ENCODE measurements around the gene ANKRD36.
"Not testable (repeated sequence)": the region's sequence is repeated elsewhere in the genome, so short reads cannot be mapped to it uniquely, and the experiment has no call there.

Gene ANKRD36

GRCh38 chr2:97215025-97215424 lies 102.1 kb downstream of the ANKRD36 start:
- H3K27me3 ChIP-seq (ENCODE audit: insufficient read depth, low read length); H3K79me2 ChIP-seq (ENCODE audit: control insufficient read depth, insufficient read depth, low read length, unreplicated experiment); H3K4me3 ChIP-seq (ENCODE audit: low read depth, low read length); H3K36me3 ChIP-seq (ENCODE audit: insufficient read depth, low read length); H2AFZ ChIP-seq (ENCODE audit: low read length, unreplicated experiment); H3K27ac ChIP-seq (ENCODE audit: low read depth, low read length); H3K4me1 ChIP-seq (ENCODE audit: control insufficient read depth, insufficient read depth, low read length, unreplicated experiment): not testable (repeated sequence)

- H3K4me1 ChIP-seq (ENCODE audit: control insufficient read depth, insufficient read depth, low read length, unreplicated experiment); H3K79me2 ChIP-seq (ENCODE audit: control insufficient read depth, insufficient read depth, low read length, unreplicated experiment); H3K27me3 ChIP-seq (ENCODE audit: insufficient read depth, low read length); H3K27ac ChIP-seq (ENCODE audit: low read depth, low read length); H3K4me3 ChIP-seq (ENCODE audit: low read depth, low read length); H3K36me3 ChIP-seq (ENCODE audit: insufficient read depth, low read length); H2AFZ ChIP-seq (ENCODE audit: low read length, unreplicated experiment): not testable (repeated sequence)
Measured at GRCh38 chr2:97230848-97231585, 118.1 kb downstream of the ANKRD36 start.

GRCh38 chr2:97232981-97233380 lies 120.0 kb downstream of the ANKRD36 start:
- H3K27me3 ChIP-seq (ENCODE audit: insufficient read depth, low read length); H2AFZ ChIP-seq (ENCODE audit: low read length, unreplicated experiment); H3K79me2 ChIP-seq (ENCODE audit: control insufficient read depth, insufficient read depth, low read length, unreplicated experiment); H3K4me1 ChIP-seq (ENCODE audit: control insufficient read depth, insufficient read depth, low read length, unreplicated experiment); H3K27ac ChIP-seq (ENCODE audit: low read depth, low read length); H3K36me3 ChIP-seq (ENCODE audit: insufficient read depth, low read length); H3K4me3 ChIP-seq (ENCODE audit: low read depth, low read length): not testable (repeated sequence)

DNA sequence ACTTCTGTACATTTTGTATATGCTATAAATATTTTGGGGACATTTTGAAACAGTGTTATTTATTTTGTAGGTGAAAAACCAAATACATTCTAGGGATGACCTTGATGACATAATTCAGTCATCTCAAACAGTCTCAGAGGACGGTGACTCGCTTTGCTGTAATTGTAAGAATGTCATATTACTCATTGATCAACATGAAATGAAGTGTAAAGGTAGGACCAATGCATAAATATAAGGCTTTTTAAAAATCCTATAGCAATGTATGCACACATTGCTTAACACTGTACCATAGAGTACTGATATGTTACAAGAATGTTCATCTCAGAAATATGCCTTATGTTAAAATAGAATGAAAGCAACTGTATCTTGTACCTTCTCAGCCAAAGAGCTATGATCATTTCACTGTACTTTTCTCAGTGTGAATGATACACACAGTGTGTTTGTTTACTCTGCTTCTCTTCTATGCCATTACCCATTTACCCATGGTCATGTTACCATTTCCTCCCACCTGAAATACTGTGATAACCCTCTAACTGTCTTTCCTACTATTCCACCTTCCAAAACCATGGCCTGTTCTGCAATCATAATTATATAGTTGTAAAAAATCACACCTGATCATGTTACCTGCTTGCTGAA lies 120.8 kb downstream of the ANKRD36 start:
- H3K36me3 ChIP-seq (ENCODE audit: insufficient read depth, low read length); H3K79me2 ChIP-seq (ENCODE audit: control insufficient read depth, insufficient read depth, low read length, unreplicated experiment); H3K27me3 ChIP-seq (ENCODE audit: insufficient read depth, low read length); H2AFZ ChIP-seq (ENCODE audit: low read length, unreplicated experiment); H3K4me3 ChIP-seq (ENCODE audit: low read depth, low read length); H3K27ac ChIP-seq (ENCODE audit: low read depth, low read length); H3K4me1 ChIP-seq (ENCODE audit: control insufficient read depth, insufficient read depth, low read length, unreplicated experiment): not testable (repeated sequence)

DNA sequence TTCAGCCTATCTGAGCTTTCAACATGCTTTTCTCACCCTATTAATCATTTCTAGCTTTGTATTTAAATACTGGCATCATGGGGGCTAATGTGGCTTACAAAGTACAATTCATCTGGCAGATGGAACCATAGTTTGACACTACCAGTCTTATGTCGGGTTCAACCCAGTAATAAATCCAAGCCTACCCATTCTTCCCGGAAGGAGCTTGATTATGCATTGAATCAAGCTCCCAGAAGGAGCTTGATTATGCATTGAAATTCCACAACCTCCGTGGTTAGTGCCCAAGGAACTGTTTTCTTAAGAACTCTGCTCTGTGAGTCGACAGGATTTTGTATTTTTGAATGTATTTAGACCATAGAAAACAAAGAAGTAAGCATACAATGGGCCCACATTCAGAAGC lies 148.2 kb downstream of the ANKRD36 start:
- H3K4me3 ChIP-seq (ENCODE audit: low read depth, low read length); H3K27ac ChIP-seq (ENCODE audit: low read depth, low read length); H3K27me3 ChIP-seq (ENCODE audit: insufficient read depth, low read length); H3K4me1 ChIP-seq (ENCODE audit: control insufficient read depth, insufficient read depth, low read length, unreplicated experiment); H3K36me3 ChIP-seq (ENCODE audit: insufficient read depth, low read length); H2AFZ ChIP-seq (ENCODE audit: low read length, unreplicated experiment); H3K79me2 ChIP-seq (ENCODE audit: control insufficient read depth, insufficient read depth, low read length, unreplicated experiment): not testable (repeated sequence)

DNA sequence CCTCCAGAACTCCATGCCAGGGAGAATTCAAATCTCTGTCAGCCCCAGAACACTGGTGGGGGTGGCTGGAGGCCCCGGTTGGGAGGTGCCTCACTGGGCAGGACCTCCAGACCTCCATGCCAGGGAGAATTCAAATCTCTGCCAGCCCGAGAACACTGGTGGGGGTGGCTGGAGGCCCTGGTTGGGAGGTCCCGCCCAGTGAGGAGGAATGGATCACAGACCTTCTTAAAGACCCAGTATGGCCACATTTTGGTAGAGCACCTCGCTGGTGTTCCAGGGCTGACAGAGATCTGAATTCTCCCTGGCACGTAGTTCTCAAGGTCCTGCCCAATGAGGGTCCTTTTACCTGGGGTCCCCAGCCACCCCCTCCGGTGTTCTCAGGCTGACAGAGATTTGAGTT lies 153.5 kb downstream of the ANKRD36 start:
- not testable (repeated sequence) for H2AFZ ChIP-seq (ENCODE audit: low read length, unreplicated experiment); H3K27ac ChIP-seq (ENCODE audit: low read depth, low read length); H3K4me3 ChIP-seq (ENCODE audit: low read depth, low read length); H3K36me3 ChIP-seq (ENCODE audit: insufficient read depth, low read length); H3K4me1 ChIP-seq (ENCODE audit: control insufficient read depth, insufficient read depth, low read length, unreplicated experiment); H3K79me2 ChIP-seq (ENCODE audit: control insufficient read depth, insufficient read depth, low read length, unreplicated experiment); H3K27me3 ChIP-seq (ENCODE audit: insufficient read depth, low read length)

GRCh38 chr2:97267411-97268074 lies 154.6 kb downstream of the ANKRD36 start:
- no peaks in the 10 kb centered on the region for H3K79me2 ChIP-seq (ENCODE audit: control insufficient read depth, insufficient read depth, low read length, unreplicated experiment)
- H3K27me3 ChIP-seq (ENCODE audit: insufficient read depth, low read length) = no peaks in the 10 kb centered on the region
- H3K36me3 ChIP-seq (ENCODE audit: insufficient read depth, low read length) = no peaks in the 10 kb centered on the region
- no peak overlapping the region for H3K27ac ChIP-seq (ENCODE audit: low read depth, low read length)
- H3K4me1 ChIP-seq (ENCODE audit: control insufficient read depth, insufficient read depth, low read length, unreplicated experiment) = no peaks in the 10 kb centered on the region
- H3K4me3 ChIP-seq (ENCODE audit: low read depth, low read length) = no peak overlapping the region
- no peak overlapping the region for H2AFZ ChIP-seq (ENCODE audit: low read length, unreplicated experiment)

DNA sequence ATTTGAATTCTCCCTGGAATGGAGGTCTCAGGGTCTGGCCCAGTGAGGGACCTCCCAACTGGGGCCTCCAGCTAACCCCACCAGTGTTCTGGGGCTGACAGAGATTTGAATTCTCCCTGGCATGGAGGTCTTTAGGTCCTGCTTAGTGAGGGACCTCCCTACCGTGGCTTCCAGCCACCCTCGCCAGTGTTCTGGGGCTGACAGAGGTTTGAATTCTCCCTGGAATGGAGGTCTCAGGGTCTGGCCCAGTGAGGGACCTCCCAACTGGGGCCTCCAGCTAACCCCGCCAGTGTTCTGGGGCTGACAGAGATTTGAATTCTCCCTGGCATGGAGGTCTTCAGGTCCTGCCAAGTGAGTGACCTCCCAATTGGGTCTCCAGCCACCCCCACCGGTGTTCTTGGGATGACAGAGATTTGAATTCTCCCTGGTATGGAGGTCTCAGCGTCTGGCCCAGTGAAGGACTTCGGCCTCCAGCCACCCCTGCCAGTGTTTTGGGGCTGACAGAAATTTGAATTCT lies 155.2 kb downstream of the ANKRD36 start:
- H3K27ac ChIP-seq (ENCODE audit: low read depth, low read length); H3K79me2 ChIP-seq (ENCODE audit: control insufficient read depth, insufficient read depth, low read length, unreplicated experiment); H3K36me3 ChIP-seq (ENCODE audit: insufficient read depth, low read length); H3K4me1 ChIP-seq (ENCODE audit: control insufficient read depth, insufficient read depth, low read length, unreplicated experiment); H2AFZ ChIP-seq (ENCODE audit: low read length, unreplicated experiment); H3K4me3 ChIP-seq (ENCODE audit: low read depth, low read length); H3K27me3 ChIP-seq (ENCODE audit: insufficient read depth, low read length): not testable (repeated sequence)

DNA sequence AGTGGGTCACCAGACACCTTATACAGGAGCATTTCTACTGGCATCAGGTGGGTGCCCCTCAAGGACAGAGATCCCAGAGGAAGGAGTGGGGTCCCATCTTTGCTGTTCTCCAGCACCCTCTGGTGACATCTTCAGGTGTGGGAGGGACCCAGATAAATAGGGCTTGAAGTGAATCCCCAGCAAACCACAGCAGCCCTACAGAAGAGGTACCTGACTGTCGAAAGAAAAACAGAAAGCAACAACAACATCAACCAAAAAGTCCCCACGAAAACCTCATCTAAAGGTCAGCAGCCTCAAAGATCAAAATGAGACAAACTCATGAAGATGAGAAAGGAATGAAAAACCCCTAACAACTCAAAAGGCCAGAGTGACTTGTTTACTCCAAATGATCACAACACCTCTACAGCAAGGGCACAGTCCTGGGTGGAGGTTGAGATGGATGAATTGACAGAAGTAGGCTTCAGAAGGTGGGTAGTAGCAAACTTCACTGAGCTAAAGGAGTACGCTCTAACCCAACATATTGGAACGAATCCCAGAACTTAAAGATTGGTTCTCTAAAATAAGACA lies 163.4 kb downstream of the ANKRD36 start:
- not testable (repeated sequence) for H3K4me3 ChIP-seq (ENCODE audit: low read depth, low read length); H3K4me1 ChIP-seq (ENCODE audit: control insufficient read depth, insufficient read depth, low read length, unreplicated experiment); H3K27me3 ChIP-seq (ENCODE audit: insufficient read depth, low read length); H3K27ac ChIP-seq (ENCODE audit: low read depth, low read length); H3K36me3 ChIP-seq (ENCODE audit: insufficient read depth, low read length); H3K79me2 ChIP-seq (ENCODE audit: control insufficient read depth, insufficient read depth, low read length, unreplicated experiment); H2AFZ ChIP-seq (ENCODE audit: low read length, unreplicated experiment)

GRCh38 chr2:97285187-97285586 lies 172.2 kb downstream of the ANKRD36 start:
- H2AFZ ChIP-seq (ENCODE audit: low read length, unreplicated experiment); H3K27ac ChIP-seq (ENCODE audit: low read depth, low read length); H3K27me3 ChIP-seq (ENCODE audit: insufficient read depth, low read length); H3K79me2 ChIP-seq (ENCODE audit: control insufficient read depth, insufficient read depth, low read length, unreplicated experiment); H3K4me3 ChIP-seq (ENCODE audit: low read depth, low read length); H3K4me1 ChIP-seq (ENCODE audit: control insufficient read depth, insufficient read depth, low read length, unreplicated experiment); H3K36me3 ChIP-seq (ENCODE audit: insufficient read depth, low read length): not testable (repeated sequence)

DNA sequence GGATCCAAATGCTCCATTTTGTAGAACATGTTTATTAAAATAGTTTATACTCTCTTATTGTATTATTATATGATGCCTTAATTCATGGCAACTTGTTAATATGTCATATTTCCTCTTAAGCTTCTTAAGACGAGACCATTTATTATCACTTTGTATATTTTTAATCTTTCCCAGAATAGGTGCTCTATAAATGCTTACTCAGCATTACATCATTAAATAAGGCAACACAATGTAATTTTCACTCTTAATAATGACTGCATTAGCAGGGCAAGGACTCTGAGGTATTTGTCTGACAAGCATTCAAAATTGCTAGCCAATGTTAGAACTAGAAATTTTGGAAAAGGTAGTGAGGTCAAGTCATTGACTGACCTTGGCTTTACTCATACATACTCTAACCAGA lies 180.7 kb downstream of the ANKRD36 start:
- not testable (repeated sequence) for H3K4me3 ChIP-seq (ENCODE audit: low read depth, low read length); H3K36me3 ChIP-seq (ENCODE audit: insufficient read depth, low read length); H3K4me1 ChIP-seq (ENCODE audit: control insufficient read depth, insufficient read depth, low read length, unreplicated experiment); H3K79me2 ChIP-seq (ENCODE audit: control insufficient read depth, insufficient read depth, low read length, unreplicated experiment); H3K27me3 ChIP-seq (ENCODE audit: insufficient read depth, low read length); H3K27ac ChIP-seq (ENCODE audit: low read depth, low read length); H2AFZ ChIP-seq (ENCODE audit: low read length, unreplicated experiment)

Measured in ACC112 (cell line).